Raji (cell line): ENCODE measurements around the gene DENND6A.

Experiments
- POLR2A ChIP-seq: IDR thresholded peaks from 2 replicates; pipeline ENCODE4 v1.6.1; 2011; ENCODE audit warnings: low read depth, low read length, control low read depth; ENCODE audit not compliant: insufficient read depth

DENND6A gene

DNA sequence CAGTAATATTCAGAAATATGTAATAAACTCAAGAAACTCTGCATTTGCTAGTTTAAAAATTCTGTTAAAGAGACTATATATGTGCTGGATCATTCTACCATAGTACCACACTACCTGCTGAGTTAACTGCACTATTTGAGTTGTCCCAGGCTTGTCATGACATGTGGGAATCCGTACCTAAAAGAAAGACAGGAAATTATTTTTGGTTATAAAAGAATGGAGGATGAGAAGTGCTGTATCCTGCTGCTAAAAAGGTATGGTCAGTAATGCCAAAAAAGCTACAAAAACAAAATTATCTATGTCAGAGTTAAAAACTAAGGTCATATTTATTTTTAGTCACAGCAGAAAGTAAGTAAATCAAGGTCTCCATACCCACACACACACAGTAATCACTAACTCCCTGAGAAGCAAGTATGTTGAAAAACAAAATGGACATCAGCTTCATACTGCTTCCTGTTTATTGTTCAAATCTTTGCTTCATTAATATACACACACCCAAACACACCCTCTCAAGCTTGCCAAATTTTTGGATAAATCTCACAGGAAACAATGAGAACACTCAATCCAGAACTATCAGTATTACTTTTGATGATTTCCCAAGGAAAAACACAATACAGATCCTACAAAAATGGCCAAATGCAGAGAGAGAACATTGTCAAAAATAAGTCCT lies 33.7 kb downstream of the DENND6A start:
- TF ChIP-seq POLR2A: no peak

DNA sequence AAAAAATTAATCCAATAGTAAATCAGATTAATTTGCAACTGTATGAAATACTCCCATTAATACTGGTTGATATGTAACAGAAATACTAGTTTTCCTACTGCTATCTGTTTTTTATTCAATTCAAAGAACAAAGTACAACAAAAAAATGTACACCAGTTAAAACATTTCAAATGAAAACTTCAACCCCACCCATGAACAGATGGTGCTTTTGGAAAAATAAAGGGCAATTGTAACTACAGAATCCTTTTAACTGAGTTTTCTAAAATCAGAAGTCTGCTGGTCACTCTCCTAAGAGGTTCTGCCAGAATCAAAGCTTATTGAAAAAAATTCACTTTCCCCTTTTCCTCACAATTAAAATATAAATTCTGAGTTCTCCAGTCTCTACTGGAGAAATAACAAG lies 34.3 kb downstream of the DENND6A start:
- no peak for TF ChIP-seq POLR2A

DNA sequence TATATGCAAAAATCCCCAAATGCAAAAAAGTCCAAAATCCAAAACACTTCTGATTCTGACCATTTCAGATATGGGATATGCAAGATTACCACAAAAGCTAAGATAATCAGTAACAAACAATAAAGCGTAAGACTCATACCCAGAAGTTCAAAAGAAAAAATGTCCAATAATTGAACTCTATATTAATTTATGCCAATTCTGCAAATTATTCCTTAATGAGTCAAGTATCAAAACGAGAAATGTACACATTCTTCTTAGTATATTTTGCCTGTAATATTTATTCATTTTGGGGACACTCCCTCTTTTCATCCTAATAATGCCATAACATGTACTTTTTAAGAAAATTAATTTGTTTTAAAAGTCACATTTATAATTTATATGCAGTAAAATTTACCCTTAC lies 37.1 kb downstream of the DENND6A start:
- TF ChIP-seq POLR2A: no peak

- TF ChIP-seq POLR2A: no peak
These were observed 38.6 kb downstream of the DENND6A start for GRCh38 chr3:57654267-57654666.

DNA sequence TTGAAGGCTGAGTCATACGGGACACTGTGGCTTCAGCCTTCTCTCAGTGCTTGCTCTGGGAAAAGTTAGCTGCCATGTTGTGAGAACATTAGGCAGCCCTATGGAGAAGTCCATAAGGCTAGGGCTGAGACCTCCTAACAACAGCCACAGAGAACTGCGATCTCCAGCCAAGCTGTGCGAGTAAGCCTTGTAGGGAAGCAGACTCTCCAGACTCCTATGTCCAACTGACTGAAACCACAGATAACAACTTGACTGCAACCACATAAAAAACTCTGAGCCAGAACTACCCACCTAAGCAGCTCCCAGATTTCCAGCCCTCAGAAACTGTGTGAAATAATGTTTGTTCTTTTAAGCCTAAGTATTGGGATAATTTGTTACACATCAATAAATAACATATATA lies 40.7 kb downstream of the DENND6A start:
- no peak for TF ChIP-seq POLR2A

DNA sequence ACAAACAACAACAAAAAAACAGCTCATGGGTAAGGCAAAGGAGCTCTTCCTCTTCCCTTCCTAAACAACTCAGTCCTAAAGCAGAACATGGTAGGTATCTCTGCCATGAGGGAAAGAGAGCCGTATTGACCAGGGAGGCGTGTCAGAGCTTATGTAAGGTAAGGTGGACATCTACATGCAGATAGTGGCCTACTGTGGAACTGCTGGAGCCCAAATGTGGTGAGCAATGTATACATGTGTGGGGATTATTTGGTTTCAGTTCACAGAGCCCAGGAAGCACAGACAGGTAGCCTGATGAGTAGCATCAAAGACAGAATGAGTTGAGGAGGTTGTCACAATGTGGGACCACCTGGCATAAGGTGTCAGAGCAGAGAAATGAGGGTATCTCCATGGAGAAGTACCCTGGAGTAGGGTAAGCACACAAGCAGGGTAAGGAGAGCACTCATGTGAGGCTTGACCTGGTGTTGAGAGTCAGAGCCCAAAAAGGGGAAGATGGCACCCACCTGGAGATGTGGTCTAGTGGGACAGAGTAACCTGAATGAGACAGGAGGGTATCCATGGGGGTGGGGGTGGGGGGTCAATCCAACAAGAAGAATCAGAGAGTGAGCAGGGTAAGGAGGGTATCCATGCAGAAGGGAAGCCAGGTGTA lies 45.5 kb downstream of the DENND6A start:
- no peak for TF ChIP-seq POLR2A

DNA sequence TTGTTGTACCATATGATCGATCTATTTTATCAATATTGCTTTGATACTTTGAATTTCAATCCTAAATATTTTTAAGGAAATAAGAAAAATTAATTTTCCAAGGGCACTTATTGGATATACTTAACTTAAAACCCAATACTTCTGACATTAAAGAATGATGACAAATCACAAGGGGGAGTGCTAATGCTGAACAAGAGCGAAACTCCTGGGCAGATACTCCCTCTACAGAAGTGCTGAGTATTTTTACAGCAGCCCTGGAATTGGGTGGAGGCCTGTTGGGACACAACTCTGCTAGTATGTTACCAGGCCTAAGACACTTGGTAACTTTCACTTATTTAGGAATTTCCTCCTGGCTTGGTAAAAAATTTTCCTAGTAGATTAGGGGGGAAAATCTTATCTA lies 46.2 kb downstream of the DENND6A start:
- no peak for TF ChIP-seq POLR2A

DNA sequence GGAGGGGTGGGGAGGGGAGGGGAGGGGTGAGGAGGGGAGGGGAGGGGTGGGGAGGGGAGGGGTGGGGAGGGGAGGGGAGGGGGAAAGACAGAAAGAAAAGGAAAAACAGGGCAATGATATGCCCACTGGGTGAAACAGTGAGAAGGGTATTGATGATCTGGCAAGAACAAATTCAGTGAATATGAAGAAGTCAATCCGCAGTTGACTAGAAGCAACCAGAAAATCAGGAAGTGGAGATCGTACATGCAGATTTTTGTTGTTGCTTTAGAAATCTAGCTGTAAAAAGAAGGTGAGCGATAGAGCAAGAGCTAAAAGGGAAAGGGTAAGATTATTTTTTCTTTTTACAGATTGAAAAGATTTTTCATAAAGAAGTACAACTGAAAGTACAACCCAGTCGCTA lies 48.1 kb downstream of the DENND6A start:
- no peak for TF ChIP-seq POLR2A

DNA sequence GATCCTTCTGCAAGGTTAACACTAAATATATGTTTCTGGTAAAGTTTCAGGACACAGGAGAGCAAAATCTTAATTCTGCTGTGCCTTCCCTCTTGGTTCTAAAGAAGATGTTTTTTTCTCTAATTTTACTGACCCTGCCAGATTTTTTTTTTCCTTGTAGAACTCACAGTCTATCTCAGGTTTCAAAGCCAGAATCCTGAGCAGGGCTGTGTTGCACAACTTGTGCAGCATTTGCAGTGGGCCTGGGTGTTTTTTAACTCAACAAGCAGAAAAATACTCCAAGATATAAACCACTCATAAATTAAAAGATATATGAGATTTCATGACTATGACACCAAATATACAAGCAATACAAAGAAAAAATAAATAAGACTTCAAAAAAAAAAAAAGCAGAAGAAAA lies 55.5 kb downstream of the DENND6A start:
- TF ChIP-seq POLR2A: no peak

DNA sequence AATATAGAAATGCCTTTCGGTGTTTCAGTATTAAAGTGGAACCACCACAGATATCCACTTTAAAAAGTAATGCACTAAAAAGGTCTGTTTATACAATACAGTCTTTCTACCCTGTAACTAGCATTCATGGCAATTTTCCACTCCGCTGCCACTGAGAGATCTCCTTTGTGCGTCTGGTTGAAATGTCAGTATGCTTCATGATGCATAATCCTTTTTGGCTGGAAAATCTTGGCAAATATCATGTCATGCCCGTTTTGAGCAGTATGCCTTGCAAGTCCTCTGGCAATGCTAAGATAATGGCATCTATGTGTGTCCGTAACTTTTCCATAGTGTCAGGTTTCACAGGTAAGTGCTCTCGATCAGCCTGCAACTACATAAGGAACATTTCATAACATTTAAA lies 64.9 kb downstream of the DENND6A start:
- TF ChIP-seq POLR2A: no peak

DNA sequence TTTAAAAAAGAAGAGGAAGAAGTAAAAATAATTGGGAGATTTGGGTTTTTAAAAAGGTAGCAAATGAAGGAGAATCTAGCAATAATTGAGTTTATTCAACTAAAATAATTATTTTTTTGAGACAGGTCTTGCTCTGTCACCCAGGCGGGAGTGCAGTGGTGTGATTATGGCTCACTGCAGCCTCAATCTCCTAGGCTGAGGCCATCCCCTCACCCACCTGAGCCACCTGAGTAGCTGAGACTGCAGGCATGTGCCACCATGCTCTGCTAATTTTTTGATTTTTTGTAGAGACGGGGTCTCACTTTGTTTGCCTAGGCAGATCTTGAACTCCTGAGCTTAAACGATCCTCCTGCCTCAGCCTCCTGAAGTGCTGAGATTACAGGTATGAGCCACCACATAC lies 68.1 kb downstream of the DENND6A start:
- TF ChIP-seq POLR2A: no peak

GRCh38 chr3:57622362-57622761 lies 70.5 kb downstream of the DENND6A start:
- no peak for TF ChIP-seq POLR2A

GRCh38 chr3:57617739-57618138 lies 75.1 kb downstream of the DENND6A start:
- no peak for TF ChIP-seq POLR2A

DNA sequence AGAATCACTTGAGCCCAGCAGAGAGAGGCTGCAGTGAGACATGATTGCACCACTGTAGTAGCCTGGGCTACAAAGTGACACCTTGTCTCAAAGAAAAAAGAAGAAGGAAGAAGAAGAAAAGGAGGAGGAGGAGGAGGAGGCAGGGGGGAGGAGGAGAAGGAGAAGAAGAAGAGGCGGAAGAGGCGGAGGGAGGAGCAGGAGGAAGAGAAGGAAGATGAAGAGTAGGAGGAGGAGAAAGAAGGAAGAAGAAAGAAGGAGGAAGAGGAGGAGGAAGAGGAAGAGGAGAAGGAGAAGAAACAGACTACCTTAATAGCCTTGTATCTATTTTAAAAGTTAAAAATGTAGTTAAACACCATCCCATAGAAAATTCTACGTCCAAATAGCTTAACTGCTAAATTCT lies 76.6 kb downstream of the DENND6A start:
- TF ChIP-seq POLR2A: no peak

DNA sequence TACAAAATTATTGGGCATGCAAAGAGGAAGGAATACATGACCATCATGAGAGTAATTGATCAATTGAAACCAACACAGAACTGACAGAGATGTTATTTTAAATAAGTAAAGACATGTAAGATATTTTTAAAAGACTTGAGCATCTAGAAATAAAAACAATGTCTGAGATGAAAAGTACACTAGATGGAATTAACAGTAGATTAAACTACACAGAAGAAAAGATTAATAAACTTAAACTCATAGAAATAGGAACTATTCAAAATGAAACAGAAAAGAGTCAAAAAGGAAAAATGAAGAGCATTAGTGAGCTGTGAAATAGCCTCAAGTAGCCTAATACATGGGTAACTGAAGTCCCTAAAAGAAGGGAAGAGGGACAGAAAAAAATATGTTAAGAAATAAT lies 87.2 kb downstream of the DENND6A start:
- TF ChIP-seq POLR2A: no peak

GRCh38 chr3:57604971-57605370 lies 87.9 kb downstream of the DENND6A start:
- TF ChIP-seq POLR2A: no peak

GRCh38 chr3:57600195-57600594 lies 92.7 kb downstream of the DENND6A start:
- no peak for TF ChIP-seq POLR2A
